Brain pericyte (primary cell): Measurements from ENCODE around the gene C6orf163.

Experiments
- DNase-seq: peaks from one replicate; pipeline ENCODE4 v3.0.0-alpha.2; 2012; ENCODE audit warnings: low read depth, low spot score

C6orf163 gene

DNA sequence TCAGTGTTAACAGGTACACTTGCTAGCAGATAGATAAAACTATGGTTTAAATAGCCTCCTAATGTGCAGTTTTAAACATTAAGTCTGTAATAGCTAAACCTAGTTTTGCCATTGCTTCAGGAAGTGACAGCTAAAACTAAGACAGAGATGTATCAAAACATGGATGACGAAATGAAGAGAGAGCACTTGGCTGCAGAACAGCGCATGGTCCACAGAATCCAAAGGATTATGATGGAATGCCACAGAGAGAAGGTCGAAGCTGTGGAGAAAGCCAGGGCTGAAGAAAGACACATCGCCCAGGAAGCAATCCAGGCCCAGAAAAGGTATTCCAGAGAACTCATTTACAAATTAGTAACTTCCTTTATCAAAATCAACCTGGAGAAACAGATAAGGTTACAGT, 11.6 kb downstream of the C6orf163 start:
- DNase-seq = no peak

DNA sequence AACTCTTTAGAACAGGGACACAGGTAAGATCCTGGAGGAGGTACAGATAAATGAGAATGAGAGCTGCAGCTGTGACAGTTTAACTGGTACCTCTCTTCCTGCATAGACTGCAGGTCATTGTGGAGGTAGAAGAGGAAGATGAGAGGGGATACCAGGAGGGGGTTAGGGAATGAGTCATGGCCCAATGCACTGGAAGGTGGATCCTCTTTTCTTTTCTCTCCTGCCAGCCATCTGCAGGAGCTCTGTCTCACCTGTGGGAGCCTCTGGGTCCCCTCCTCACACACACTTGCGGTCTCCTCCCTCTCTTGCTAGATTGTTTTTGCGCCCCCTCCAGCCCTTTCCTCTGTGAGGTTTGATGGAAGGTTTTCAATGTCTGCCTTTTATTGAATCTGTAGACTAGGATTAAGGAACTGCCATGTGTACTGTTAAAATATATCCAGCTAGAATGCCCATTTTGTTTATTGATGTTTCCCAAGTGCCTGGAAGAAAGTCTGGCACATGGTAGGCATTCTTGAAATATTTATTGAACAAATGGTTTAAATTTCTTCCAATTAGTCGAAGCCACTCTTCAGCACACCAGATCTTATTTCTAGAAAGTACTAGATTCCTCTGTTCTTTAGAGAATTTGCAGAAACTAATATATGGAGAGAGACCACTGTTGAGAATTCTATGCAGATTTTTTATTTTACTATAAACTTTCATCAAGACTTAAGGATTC, 13.0 kb downstream of the C6orf163 start:
- DNase-seq = no peak

DNA sequence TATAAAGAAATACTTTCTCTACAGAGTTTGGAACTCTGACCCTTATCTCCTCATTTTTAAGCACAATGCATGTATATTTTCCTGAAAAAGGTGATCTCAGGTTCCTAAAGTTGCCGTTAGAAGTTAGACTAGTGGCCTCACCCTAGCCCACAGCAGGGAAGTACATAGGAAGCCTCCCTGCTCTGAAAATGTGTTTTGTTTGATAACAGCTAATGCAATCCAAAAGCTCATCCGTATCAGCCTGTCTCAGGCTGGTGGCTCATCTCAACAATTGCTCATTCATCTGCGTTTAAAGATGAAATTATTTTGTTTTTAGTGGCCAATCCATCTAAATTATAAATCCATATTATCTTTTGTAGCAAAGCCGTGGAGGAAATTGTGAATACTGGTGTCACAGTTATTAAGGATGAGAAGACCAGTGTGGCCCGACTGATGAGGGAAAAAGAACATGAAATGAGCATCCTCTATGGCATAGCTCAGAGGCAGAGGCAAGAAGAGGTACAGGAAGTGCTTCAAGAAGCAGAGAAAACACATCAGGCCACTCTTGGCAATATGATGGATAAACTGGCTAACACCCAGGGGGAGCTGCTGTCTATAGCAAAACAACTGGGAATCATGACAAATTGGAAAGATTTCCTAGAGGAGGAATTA, 20.1 kb downstream of the C6orf163 start:
- DNase-seq = no peak

DNA sequence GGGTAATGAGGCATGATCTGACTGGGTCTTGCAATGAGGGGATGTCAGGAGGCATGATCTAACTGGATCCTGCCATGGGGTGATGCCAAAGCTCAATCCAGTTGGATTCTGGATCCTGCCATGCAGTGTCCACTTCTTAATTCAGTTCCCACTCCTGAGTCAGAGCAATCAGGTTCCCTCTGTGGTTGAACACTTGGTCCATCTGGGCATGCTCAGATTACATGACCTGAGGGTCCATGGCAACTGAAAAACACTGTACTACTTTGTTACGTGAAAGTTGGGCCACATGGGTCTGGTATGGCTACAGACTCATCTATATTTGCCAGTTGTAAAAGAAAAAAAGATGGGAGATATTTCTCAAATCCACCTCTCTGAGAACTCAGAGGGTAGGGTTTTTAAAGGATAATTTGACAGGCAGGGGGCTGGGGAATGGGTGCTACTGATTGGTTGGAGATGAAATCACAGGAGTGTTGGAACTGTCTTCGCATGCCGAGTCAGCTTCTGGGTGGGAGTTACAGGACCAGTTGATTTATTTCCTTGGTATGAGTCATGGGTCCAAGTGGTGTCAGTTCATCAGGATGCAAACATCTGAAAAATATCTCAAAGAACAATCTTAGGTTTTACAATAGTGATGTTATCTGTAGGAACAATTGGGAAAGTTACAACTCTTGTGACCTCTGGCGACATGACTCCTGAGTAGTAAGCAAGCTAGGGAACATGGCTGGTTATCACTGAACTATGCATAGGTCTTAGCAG, 21.6 kb downstream of the C6orf163 start:
- no peak for DNase-seq

DNA sequence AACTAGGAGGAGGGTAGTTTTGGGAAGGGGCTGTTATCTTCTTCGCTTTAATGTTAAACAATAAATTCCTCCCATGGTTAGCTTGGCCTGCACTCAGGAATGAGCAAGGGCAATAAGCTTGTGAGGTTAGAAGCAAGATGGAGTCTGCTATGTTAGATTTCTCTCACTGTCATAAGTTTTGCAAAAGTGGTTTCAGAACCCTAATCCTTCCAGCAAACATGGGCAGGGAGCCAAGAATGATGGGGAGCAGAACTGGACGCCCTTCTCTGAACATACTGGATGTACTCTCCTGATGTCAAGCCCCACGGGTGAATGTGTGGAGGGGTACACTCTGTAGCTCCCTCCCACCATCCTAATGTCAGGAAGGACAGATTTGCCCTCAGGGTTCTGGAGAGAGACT, 22.3 kb downstream of the C6orf163 start:
- DNase-seq = no peak

DNA sequence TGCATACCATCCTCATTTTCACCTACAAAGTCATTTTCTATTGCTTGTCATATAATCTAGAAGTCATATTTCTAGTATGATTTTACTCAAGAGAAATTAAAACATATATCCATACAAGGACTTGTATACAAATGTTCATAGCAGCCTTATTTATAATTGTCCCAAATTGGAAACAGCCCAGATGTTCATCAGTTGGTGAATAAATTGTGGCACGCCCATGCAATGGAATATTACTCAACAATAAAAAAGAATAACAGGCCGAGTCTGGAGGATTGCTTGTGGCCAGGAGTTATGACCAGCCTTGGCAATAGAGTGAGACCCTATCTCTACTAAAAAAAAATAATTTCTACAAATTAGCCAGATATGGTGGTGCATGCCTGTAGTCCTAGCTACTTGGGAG, 28.8 kb downstream of the C6orf163 start:
- no peak for DNase-seq

DNA sequence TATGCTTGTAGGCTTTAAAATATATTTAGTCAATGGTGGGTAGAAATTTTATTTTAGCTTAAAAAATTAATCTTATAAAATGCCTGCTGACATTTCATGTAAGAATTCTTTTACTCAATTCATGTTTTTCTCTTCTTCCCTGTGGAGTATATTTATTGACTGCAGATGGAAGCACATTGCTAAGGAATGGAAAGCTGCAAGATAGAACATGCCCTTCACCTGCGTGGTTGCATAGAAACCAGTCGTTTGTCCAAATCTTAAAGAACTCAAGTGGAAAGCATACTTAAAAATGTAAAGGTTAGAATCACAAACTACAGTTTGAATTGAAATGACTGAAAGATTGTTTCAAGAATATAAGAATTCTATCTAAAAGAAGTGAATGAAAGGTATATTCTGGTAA, 30.7 kb downstream of the C6orf163 start:
- no peak for DNase-seq

DNA sequence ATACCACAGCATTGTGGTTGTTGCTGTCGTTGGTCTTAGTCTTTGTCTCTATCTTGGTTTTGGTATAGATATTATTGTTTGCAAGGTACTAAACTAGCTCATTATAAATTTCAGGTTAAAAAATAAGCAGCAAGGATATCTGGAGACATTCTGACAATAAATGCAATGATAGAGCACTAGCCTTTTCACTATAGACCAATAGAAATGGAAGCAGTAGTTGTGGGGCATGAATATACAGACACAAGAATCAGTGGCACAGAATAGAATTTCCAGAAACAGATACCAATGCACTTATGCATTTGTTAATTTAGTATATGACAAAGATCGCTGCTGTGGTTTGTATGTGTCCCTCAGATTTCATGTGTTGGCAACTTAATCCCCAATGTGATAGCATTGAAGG, 32.0 kb downstream of the C6orf163 start:
- no peak for DNase-seq

DNA sequence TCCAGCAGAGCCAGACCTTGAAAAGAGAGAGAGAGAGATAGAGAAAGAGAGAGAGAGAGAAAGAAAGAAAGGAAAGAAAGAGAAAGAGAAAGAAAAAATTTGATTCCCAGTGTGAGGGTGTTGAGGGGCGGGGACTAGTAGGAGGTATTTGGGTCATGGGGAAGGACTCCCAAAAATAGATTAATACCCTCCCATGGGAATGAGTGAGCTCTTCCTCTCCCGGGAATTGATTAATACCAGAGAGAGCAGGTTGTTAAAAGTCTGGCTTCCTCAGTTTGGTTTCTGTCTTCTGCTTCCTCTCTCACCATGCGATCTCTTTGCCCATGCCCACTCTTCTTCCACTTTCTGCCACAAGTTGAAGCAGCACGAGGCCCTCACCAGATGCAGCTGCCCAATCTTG, 34.3 kb downstream of the C6orf163 start:
- no peak for DNase-seq

DNA sequence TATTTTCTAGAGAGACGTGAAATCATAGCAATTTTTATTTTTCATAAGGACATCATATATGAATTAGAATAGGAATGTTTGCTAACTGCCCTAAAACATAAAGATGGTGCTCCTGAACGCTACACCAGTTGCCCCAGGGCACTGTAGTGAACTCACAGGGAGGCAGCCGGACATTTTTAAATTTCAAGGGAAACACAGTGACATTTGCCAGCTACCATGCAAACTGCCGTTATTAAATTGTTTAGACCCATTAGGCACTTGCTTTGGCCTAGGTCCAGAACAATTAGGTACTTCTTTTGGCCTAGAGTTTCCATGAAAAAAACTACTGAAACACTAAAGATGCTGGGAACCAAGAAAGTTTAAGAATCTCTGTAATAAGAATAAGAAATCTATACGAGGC, 38.2 kb downstream of the C6orf163 start:
- DNase-seq = no peak

DNA sequence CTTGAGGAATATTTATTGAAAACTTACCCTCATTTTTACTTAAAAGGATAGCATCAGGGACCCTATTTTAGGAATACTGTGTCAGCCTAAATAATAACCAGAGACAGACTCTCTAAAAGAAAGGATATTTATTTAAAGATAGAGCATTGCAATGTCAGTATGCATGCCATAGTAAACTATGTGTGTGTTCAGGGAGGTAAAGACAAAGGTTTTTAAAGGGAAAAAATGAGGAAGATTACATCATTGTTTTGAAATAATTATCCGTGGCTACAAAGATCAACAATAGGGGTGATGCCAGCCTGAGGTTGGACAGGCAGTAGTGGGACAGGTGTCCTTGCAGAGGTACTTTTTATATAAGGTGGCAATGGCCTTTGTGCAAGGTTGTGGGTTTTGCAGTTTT, 39.4 kb downstream of the C6orf163 start:
- DNase-seq = no peak

DNA sequence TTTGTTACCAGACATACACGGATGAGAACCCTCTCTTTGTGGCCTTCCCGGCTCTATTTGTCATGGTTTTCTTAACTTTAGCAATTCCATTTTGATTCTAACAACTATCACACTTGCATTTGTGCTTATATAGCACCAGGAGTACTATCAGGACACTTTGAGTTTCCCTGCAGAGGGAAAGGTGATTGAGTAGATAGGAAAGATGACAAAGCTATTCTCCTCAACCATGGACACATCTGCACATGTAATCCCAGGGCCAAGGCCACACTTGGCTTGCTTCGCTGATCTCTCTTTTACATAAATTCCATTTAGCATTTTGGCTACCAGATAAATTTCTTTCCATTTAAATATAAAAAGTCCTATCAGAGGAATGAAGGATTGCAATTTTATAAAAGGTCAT, 39.8 kb downstream of the C6orf163 start:
- no peak for DNase-seq

DNA sequence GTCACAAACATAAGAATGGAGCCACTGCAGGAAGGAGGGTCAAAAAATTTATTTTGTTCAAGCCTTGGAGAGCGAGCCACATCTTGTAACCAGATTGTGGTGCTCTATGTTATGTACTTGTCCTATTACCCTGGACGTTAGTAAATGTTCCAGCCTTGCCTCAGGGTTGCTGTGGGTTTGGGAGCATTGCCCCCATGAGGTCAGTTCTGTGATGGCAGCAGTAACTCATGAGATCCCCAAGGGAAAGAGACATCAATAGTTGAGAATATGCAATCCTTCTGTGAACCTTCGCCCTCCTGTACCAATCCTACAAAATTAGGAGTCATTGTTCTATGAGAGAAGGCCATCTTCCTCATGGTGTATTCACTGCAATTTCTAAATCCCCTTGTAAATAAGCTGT, 46.7 kb downstream of the C6orf163 start:
- DNase-seq = no peak

DNA sequence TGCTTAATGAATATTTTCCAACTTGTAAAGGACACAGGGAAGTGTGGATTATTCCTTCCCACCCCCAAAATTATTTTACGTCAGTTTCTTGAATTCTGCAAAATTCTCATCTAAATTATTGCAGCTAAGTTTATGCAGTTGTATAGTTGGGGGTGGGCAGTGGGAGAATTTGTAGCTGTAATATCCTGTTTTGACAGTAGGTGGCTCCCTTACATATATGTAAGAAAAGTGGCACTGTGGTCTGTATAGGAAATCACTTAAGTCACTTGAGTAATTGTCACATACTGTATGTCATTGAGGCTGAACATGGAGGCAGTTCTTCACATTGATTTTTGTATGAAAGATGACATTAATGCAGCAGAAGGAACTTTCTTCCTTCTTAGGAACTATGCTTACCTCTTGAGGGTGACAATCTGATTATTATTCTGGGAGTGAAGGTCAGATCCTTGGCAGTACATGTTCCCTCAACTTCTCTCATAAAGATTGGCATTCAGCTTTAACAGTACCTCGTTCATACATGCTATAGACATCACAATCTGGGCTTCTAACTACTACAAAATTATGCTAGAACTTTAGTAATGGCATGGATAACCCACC, 48.5 kb downstream of the C6orf163 start:
- peak; percentile 37 for DNase-seq

DNA sequence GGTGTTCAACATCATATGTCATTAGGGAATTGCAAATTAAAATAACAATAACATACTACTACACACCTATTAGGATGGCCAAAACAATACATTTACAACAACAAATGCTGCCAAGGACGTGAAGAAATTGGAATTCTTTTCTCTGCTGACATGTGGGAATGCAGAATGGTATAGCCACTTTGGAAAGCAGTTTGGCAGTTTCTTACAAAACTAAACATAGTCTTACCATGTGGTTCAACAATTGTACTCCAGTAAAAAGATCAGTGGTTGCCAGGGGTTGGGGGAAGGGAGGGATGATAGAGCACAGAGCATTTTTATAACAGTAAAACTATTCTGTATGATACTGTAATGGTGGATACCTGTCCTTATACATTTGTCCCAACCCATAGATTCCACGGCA, 50.8 kb downstream of the C6orf163 start:
- no peak for DNase-seq

DNA sequence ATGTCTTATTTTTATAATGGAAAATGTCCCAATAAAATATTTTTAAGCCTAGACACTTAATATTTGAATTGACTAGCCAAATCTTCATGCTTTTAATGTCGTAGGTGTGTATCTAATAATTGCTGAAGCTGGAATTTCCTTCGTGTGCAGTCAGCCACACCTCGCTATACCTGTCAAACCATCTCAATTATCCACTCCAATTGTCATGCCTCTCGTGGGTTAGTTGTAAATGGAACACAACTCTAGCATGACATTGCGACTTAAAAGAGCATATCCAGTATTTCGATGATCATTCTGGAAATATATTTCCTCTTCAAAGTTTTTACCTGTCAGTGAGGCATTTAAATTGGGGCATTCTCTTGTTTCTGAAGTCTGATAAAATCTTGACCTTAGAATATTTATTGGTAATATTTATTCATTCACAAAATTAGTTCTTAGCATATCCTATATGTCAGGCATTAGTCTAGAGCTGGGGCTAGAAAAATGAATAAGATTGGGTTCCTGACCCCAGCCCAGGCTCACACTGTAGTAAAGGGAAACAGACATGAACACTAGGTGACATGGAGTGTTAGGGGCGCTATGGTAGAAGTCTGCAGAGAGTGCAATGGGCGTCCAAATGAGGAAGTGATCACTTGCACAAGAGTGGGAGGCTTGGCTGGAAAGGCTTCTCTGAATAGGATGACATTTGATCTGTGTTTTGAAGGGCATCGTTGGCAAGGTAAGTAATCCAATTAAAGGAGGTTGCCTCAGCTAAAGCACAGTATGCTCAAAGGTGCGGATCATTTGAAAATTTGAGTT, 52.2 kb downstream of the C6orf163 start:
- DNase-seq = no peak

DNA sequence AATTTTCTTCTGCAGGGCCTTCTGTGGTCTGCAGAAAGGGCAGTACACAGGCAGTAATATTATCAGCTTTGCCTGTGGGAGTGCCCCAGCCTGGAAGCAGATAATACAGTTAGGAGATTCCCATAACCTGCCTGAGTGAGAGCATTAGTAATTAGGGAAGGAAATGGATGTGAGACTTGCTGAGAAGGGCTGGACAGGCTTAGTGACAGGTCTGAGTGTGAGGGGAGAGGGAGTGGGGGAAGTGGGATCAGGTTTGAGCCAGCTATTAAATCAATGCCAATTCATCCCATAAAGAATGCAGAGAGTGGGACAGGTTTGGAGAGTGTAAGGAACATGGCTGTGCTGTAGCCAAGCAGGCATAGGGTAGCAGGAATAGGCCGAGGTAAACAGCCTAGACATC, 53.0 kb downstream of the C6orf163 start:
- no peak for DNase-seq

DNA sequence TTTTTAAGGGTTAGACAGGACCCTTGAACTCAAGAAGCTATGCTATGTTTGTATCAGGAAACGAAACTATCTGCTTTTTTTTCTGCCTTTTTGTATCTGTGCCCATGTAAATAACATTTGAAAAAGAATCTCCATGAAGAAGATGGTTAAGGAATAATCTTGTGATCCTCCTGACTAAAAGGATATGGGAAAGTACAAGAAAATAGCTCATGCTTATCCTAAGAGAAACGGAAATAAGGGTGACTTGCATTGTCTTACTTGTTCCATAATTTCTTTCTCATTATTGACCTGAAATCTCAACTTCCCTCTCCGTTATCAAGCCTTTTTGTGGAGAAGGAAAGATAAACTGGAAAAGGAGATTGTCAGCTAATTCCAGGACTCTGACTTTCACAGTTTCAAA, 57.2 kb downstream of the C6orf163 start:
- DNase-seq = no peak

DNA sequence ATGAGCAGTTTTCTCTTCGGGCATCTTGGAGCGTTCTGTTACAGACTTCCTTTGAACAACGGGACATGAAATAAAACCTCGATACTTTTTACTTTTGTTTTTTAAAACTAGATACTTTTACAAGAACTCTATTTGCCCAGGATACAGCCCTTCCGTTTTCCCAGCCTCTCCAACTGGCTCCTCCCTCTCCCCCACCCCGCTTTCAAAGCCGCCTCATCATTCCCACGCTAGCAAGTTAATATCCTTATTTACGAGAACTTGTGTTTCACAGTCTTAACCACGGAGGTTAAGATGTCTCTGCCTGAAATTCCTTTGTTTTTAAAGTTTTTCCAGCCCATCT, 62.9 kb downstream of the C6orf163 start:
- no peak for DNase-seq

DNA sequence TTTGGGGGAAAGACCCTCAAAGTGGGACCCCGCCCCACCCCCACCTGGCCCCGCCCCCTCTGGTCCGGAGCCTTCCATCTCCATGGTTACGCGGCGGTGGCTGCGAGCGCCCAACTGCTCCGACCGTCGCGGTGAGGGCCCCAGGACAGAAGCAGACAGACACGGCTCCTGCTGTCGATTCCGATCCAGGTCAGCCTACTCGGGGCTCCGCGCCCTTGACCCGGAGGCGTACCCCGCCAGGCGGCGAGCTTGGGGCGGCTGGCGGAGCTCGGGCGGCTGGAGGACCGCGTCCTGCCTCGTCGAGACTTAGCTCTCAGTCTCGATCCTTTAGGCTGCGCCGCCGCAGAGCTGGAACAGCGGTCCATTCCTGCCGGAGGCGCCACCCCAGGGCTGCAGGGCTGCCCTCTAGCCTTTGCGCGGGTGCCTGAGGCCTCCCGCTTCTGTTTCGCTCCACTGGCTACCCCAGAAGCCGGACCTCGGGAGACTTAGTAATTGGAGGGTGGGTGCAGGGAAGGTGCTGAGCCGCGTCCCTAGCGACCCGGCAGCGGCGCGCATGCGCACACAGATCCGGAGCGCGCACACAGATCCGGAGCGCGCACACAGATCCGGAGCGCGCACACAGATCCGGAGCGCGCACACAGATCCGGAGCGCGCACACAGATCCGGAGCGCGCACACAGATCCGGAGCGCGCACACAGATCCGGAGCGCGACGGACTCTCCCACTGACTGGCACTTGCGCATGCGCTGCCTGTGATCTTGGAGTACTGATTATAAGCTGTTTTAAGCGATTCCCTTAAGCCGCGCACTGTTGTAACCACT, 63.5 kb downstream of the C6orf163 start, which contains the start of gene CFAP206:
CFAP206 (plus strand) TSS at position 72 of the 820 bp plus-strand sequence. CDS start 1,868 bp downstream, outside the sequence.
- peak; percentile 68 for DNase-seq

DNA sequence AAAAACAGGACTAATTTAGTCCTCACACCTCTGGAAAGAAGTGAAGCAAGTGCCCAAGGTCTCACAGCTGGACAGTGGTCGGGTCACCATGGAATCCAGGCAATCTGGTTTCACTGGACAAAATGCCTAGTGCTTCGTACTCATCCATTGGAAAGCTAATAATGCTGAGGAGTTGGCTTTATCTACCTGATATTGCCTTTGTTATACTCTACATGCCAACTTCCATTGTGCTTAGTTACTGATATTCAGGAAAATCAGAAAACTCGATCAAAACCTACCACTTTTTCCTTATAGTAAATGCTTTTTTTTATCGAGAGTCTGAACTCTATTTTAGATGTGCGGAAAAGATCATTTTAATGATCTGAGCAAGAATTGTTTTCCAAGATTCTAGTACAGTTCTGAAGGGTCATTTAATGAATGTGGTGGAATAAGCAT, 64.1 kb downstream of the C6orf163 start:
- DNase-seq = no peak
